K562 treated with DMSO at 1 percent for 4 hours (cell line): ENCODE results near the gene LINC00237. TPM values are rescaled to one million over a fixed set of nuclear protein-coding genes. Genes with fewer than 3 reads are reported as not detected.

Source experiments
- total RNA-seq: library from RNA; unstranded; fragments of 300-600 nt; gene quantifications from 2 replicates; pipeline ENCODE4 v1.2.3, GENCODE V29; 2022; ENCODE audit not compliant: insufficient read depth

The LINC00237 gene
- not detected in 2 replicates for total RNA-seq

DNA sequence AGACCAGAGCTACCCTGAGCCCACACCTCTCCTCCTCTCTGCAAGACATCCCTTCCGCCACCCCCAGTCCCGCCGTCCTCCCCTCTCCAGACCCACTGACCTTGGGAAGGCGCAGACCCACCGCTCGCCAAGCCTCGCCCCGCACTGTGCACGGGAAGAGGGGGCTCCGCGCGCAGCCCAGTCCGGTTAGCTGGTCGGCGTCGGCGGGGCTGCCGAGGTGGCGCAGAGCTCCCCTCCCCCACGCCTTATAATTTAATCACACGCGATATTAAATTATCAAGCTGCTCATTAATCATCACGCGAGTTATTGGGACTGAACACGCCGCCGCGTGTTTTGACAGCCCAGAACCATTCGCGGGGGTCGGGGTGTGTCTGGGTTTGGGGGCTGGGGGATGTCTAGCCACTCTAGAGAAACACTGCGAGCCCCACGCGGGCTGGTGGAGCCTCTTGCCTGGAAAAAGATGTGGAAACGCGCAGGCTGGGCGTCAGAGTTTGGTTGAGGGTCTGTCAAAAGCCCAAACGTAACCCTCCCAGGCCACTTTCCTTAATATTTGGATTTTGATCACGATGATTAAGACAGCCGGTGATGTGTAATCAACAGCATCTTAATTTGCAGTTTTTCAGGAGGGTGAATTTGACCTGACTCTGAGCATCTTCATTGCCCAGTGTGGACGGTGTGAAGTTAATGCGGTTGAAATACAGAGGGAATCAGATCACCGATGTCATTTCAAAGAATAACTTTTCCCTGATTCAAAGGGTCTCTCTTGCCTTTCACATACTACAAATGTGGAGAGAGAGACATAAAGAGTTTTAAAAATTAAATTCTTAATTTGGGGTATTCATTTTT lies at the start of gene LINC00237:
LINC00237 (minus strand) TSS at position 188 of the 847 bp plus-strand sequence.

DNA sequence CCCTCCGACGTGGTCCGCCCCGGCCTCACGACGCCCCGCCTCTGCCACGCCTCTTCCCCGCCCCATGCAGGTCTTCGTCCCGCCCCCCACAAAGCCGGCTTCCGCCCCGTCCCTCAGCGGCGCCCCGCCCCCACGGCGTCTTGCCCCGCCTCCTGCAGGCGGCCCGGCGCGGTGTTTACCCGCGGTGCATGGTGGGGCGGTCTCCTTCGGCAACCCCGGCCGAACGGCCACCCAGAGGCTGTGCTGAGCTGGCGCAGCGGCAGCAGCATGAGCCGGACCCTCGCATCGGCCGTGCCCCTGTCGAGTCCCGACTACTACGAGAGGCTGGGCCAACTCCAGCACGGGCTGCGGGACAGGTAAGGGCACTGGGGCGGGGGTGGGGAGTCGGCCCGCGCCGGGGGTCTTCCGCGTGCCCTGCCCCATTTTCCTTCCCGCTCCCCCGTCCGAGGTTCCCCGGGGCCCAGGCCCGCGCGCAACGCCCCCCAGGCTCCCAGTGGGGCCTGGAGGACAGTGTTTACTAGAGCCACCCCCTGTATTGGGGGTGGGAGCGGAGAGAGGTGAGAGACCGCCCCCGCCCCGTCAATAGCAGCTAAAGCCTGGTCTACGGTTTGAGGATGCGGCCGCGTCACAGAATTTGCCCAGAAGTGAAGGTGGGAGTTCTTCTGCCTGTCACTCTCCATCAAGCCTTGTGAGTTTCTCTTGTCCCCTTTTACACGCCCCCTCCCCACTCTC lies 19.9 kb upstream of the LINC00237 start, which contains the start of gene KIZ:
KIZ (plus strand) TSS at position 234 of the 732 bp plus-strand sequence; CDS start at position 268, 34 bp downstream.

Other genes with a start within 250 kb of the LINC00237 start
- 7.6 and 9.5 TPM in 2 replicates for gene KIZ, start 19.7 kb upstream of the LINC00237 start, total RNA-seq
- 34.4 and 35.0 TPM in 2 replicates for gene XRN2, start 197.0 kb upstream of the LINC00237 start, total RNA-seq